ENCODE results near the gene AFF1.

- TF ChIP-seq CTCF (IDR thresholded peaks at IDR 0.05) (no peak), POLR2A (IDR thresholded peaks at IDR 0.05) (no peak)
These were observed 136.6 kb downstream of the AFF1 start for GRCh38 chr4:87071401-87071800.
